Liver (tissue), 9 donors: ENCODE measurements around the gene RINT1. TPM values are rescaled to one million over a fixed set of nuclear protein-coding genes. Genes with fewer than 3 reads are reported as not detected.

ENCODE experiments used
- DNase-seq: peaks from one replicate; pipeline ENCODE4 v3.0.0-alpha.2; 2017; ENCODE audit warnings: low spot score
- H3K27ac ChIP-seq, 2 donors: one replicate each; pipeline ENCODE4 v1.7.0; 2013; ENCODE audit warnings: inconsistent platforms in 2 of 2, low read length in 2 of 2, control low read depth in 1 of 2, low read depth in 1 of 2, mild to moderate bottlenecking in 1 of 2
- H3K27me3 ChIP-seq, 4 donors: one replicate each; pipeline versions ENCODE4 v1.6.1 to v1.7.0; 2013; ENCODE audit warnings: low read length in 3 of 4, inconsistent platforms in 1 of 4, mild to moderate bottlenecking in 1 of 4, moderate library complexity in 1 of 4; ENCODE audit not compliant: control insufficient read depth in 4 of 4, insufficient read depth in 4 of 4
- H3K36me3 ChIP-seq, 4 donors: one replicate each; pipeline versions ENCODE4 v1.6.1 to v1.7.0; 2013; ENCODE audit warnings: low read length in 3 of 4, mild to moderate bottlenecking in 3 of 4, low read depth in 1 of 4, moderate library complexity in 1 of 4; ENCODE audit not compliant: control insufficient read depth in 4 of 4, insufficient read depth in 3 of 4
- H3K4me1 ChIP-seq, 4 donors: one replicate each; pipeline versions ENCODE4 v1.6.1 to v1.7.0; 2013; ENCODE audit warnings: low read length in 3 of 4, mild to moderate bottlenecking in 3 of 4, moderate library complexity in 1 of 4; ENCODE audit not compliant: control insufficient read depth in 4 of 4, insufficient read depth in 4 of 4
- H3K4me3 ChIP-seq, 3 donors: one replicate each; pipeline versions ENCODE4 v1.6.1 to v1.7.0; 2013; ENCODE audit warnings: low read length in 3 of 3, control low read depth in 1 of 3, low read depth in 1 of 3, mild to moderate bottlenecking in 1 of 3
- H3K9ac ChIP-seq, 2 donors: one replicate each; pipeline ENCODE4 v1.7.0; 2013; ENCODE audit warnings: low read length in 2 of 2, mild to moderate bottlenecking in 2 of 2, moderate library complexity in 2 of 2, control low read depth in 1 of 2, low read depth in 1 of 2
- H3K9me3 ChIP-seq, 4 donors: one replicate each; pipeline versions ENCODE4 v1.6.1 to v1.7.0; 2013; ENCODE audit warnings: low read length in 3 of 4; ENCODE audit not compliant: control insufficient read depth in 4 of 4
- ATF3 ChIP-seq: IDR thresholded peaks from 2 replicates; pipeline ENCODE4 v1.6.1; 2016; ENCODE audit warnings: antibody characterized with exemption
- FOXA1 ChIP-seq: IDR thresholded peaks from 2 replicates; pipeline ENCODE4 v1.6.1; 2016; ENCODE audit warnings: antibody characterized with exemption
- FOXA2 ChIP-seq: IDR thresholded peaks from 2 replicates; pipeline ENCODE4 v1.6.1; 2016; ENCODE audit warnings: antibody characterized with exemption
- GABPA ChIP-seq, 2 donors: IDR thresholded peaks in 1 of 2; conservative IDR thresholded peaks in 1 of 2; 2 replicates each; pipeline ENCODE4 v1.6.1; 2016; ENCODE audit warnings: antibody characterized with exemption in 2 of 2, mild to moderate bottlenecking in 1 of 2, moderate library complexity in 1 of 2
- HNF4A ChIP-seq, 2 donors: conservative IDR thresholded peaks; 2 replicates each; pipeline ENCODE4 v1.6.1; 2016; ENCODE audit warnings: antibody characterized with exemption in 2 of 2, mild to moderate bottlenecking in 2 of 2
- JUND ChIP-seq, 2 donors: IDR thresholded peaks; 2 replicates each; pipeline ENCODE4 v1.6.1; 2016; ENCODE audit warnings: antibody characterized with exemption in 2 of 2
- MAX ChIP-seq: IDR thresholded peaks from 2 replicates; pipeline ENCODE4 v1.6.1; 2016; ENCODE audit warnings: antibody characterized with exemption
- RAD21 ChIP-seq, 2 donors: IDR thresholded peaks; 2 replicates each; pipeline ENCODE4 v1.6.1; 2016; ENCODE audit warnings: antibody characterized with exemption in 2 of 2, mild to moderate bottlenecking in 2 of 2
- REST ChIP-seq: IDR thresholded peaks from 2 replicates; pipeline ENCODE4 v1.6.1; 2016; ENCODE audit warnings: antibody characterized with exemption, mild to moderate bottlenecking
- TAF1 ChIP-seq: conservative IDR thresholded peaks from 2 replicates; pipeline ENCODE4 v1.6.1; 2016; ENCODE audit warnings: antibody characterized with exemption, mild to moderate bottlenecking
- YY1 ChIP-seq: IDR thresholded peaks from 2 replicates; pipeline ENCODE4 v1.6.1; 2016; ENCODE audit warnings: antibody characterized with exemption, mild to moderate bottlenecking
- ZBTB33 ChIP-seq: IDR thresholded peaks from 2 replicates; pipeline ENCODE4 v1.6.1; 2016; ENCODE audit warnings: antibody characterized with exemption
- WGBS: extraction: QIAGEN DNeasy Blood & Tissue Kit; methylation state at CpG from one replicate; pipeline ENCODE4 v1.1.7; 2013; 5-methylcytosine and 5-hydroxymethylcytosine counted together
- polyA plus RNA-seq, 2 donors: library from polyadenylated mRNA; stranded (reverse) in 1 of 2; unstranded in 1 of 2; fragments of 200-250 nt in 1 of 2; fragments of >200 nt in 1 of 2; fragmentation: Nextera tagmentation in 1 of 2; extraction: Ambion mirVana in 1 of 2; gene quantifications; one replicate each; pipeline versions ENCODE4 v1.2.1 to v1.2.3, GENCODE V29; 2013 to 2015
- total RNA-seq, 2 donors: library from RNA; depleted of rRNA; stranded (reverse); fragments of >200 nt; gene quantifications; one replicate each; pipeline ENCODE4 v1.2.3, GENCODE V29; 2014
- donor health status: healthy.
- donor health status: healthy.
- donor health status: healthy.
- donor health status: healthy.
- donor health status: healthy.

Gene RINT1
- total and polyA plus RNA-seq, 4 donors = 4.5 to 10.9 (median 7.2) TPM

GRCh38 chr7:105613611-105614330 lies 81.8 kb downstream of the RINT1 start:
- no peaks in the 10 kb centered on the region for H3K9me3 ChIP-seq
- no peak for DNase-seq
- peaks cover 3 to 49% (median 18%) of the 10 kb centered on the region in 4 donors for H3K36me3 ChIP-seq

More at GRCh38 chr7:105613611-105614330, 81.8 kb downstream of the RINT1 start:
- WGBS = 97% methylated on average over 32 of the region's 32 CpGs
- no peak for TF ChIP-seq ZBTB33
- TF ChIP-seq RAD21 (IDR thresholded peaks at IDR 0.05) = no peak
- TF ChIP-seq MAX = no peak
- TF ChIP-seq GABPA (IDR thresholded peaks at IDR 0.05 in 1 of 2, conservative IDR thresholded peaks at IDR 0.05 in 1 of 2) = no peak
- TF ChIP-seq JUND (IDR thresholded peaks at IDR 0.05) = no peak
- TF ChIP-seq TAF1 = no peak
- TF ChIP-seq FOXA1 = no peak
- no peak for TF ChIP-seq YY1
- TF ChIP-seq HNF4A (conservative IDR thresholded peaks at IDR 0.05) = no peak
- no peak for TF ChIP-seq FOXA2
- TF ChIP-seq REST = no peak
- TF ChIP-seq ATF3 = no peak
- Histone ChIP-seq H3K4me1 (no peaks in the 10 kb centered on the region), H3K9ac (no peak overlapping the region), H3K27ac (no peak overlapping the region), H3K27me3 (no peaks in the 10 kb centered on the region), H3K4me3 (no peak overlapping the region)
